H1 (cell line): ENCODE results near the gene RNF133. TPM values are rescaled to one million over a fixed set of nuclear protein-coding genes. Genes with fewer than 3 reads are reported as not detected.
A peak's percentile ranks its signal among the peaks of the same experiment; 100 is the strongest.

ENCODE experiments used
- CTCF ChIA-PET: fragments of 300-600 bp; sonication (Branson Sonifier 250); formaldehyde crosslinking; loops from one replicate; lab custom pipeline; 2021; ENCODE audit not compliant: partially characterized antibody; lab: Charles Lee
- POLR2A ChIA-PET: fragments of 300-600 bp; sonication (Branson Sonifier 250); formaldehyde crosslinking; loops from one replicate; lab custom pipeline; 2021; ENCODE audit warnings: inconsistent platforms; ENCODE audit not compliant: partially characterized antibody; lab: Charles Lee
- DNase-seq, 2 experiments: peaks; one replicate each; pipeline versions ENCODE4 v3.0.0 to v3.0.0-alpha.2; 2010 to 2022; ENCODE audit warnings: low spot score in 2 of 2, low read depth in 1 of 2, mixed read lengths in 1 of 2
- FAIRE-seq: peaks from 2 replicates; lab custom pipeline; 2011; peaks lifted over from hg19 to GRCh38; lab: Jason Lieb, UNC
- H2AFZ ChIP-seq: 2 replicates; pipeline ENCODE4 v1.8.1; 2012; ENCODE audit warnings: low read length, inconsistent platforms
- H2AK5ac ChIP-seq: 2 replicates; pipeline ENCODE4 v1.6.1; 2013; ENCODE audit warnings: low read depth, low read length
- H2BK120ac ChIP-seq: replicated peaks from 2 replicates; pipeline ENCODE3; 2013; ENCODE audit warnings: low read depth, low read length, inconsistent platforms
- H2BK12ac ChIP-seq: 2 replicates; pipeline ENCODE4 v1.6.1; 2013; ENCODE audit warnings: low read depth, low read length
- H2BK15ac ChIP-seq: 2 replicates; pipeline ENCODE4 v1.6.1; 2013; ENCODE audit warnings: low read length
- H2BK20ac ChIP-seq: 2 replicates; pipeline ENCODE4 v1.6.1; 2013; ENCODE audit warnings: low read length
- H2BK5ac ChIP-seq: 2 replicates; pipeline ENCODE4 v1.6.1; 2013; ENCODE audit warnings: low read depth, low read length
- H3K14ac ChIP-seq: 2 replicates; pipeline ENCODE4 v1.6.1; 2013; ENCODE audit warnings: inconsistent platforms; ENCODE audit not compliant: insufficient read length
- H3K18ac ChIP-seq: 2 replicates; pipeline ENCODE4 v1.6.1; 2013; ENCODE audit warnings: low read length; ENCODE audit errors: extremely low read depth
- H3K23ac ChIP-seq: 2 replicates; pipeline ENCODE4 v1.6.1; 2013; ENCODE audit warnings: inconsistent platforms; ENCODE audit not compliant: insufficient read length
- H3K23me2 ChIP-seq: 2 replicates; pipeline ENCODE4 v1.6.1; 2013; ENCODE audit warnings: low read depth, low read length
- H3K27ac ChIP-seq: 2 replicates; pipeline ENCODE4 v1.6.1; 2011; ENCODE audit warnings: low read depth, low read length, inconsistent platforms
- H3K27me3 ChIP-seq, 4 experiments: replicated peaks in 1 of 4; 1 replicate in 1 of 4; 2 replicates in 3 of 4; pipeline versions ENCODE4 v1.6.1 to v1.8.1; 2011 to 2013; ENCODE audit warnings: low read length in 3 of 4, mild to moderate bottlenecking in 3 of 4, inconsistent platforms in 2 of 4, mixed read lengths in 2 of 4, moderate library complexity in 1 of 4; ENCODE audit not compliant: control insufficient read depth in 3 of 4, insufficient read depth in 3 of 4; ENCODE audit errors: extremely low read depth in 1 of 4
- H3K36me3 ChIP-seq, 4 experiments: 2 replicates each; pipeline versions ENCODE4 v1.6.1 to v1.8.1; 2011 to 2013; ENCODE audit warnings: mild to moderate bottlenecking in 4 of 4, low read length in 3 of 4, moderate library complexity in 2 of 4, control low read depth in 1 of 4, inconsistent platforms in 1 of 4; ENCODE audit not compliant: insufficient read depth in 4 of 4, control insufficient read depth in 2 of 4
- H3K4ac ChIP-seq: replicated peaks from 2 replicates; pipeline ENCODE3; 2013; ENCODE audit warnings: low read length, low read depth, mixed read lengths, inconsistent platforms; ENCODE audit not compliant: insufficient read length
- H3K4me1 ChIP-seq, 4 experiments: replicated peaks in 1 of 4; 1 replicate in 1 of 4; 2 replicates in 3 of 4; pipeline versions ENCODE4 v1.6.1 to v1.8.1; 2011 to 2013; ENCODE audit warnings: low read length in 3 of 4, inconsistent platforms in 2 of 4, mixed read lengths in 1 of 4; ENCODE audit not compliant: insufficient read depth in 4 of 4, control insufficient read depth in 3 of 4
- H3K4me2 ChIP-seq, 2 experiments: 2 replicates each; pipeline versions ENCODE4 v1.6.1 to v1.8.1; 2011 to 2013; ENCODE audit warnings: low read depth in 2 of 2, low read length in 2 of 2, control low read depth in 1 of 2, inconsistent platforms in 1 of 2, mild to moderate bottlenecking in 1 of 2; ENCODE audit not compliant: insufficient read depth in 1 of 2
- H3K4me3 ChIP-seq, 4 experiments: fragments of 200-600, 300-600 bp in 1 of 4; sonication (generic), shearing (Covaris generic), sonication (Bioruptor Twin) in 1 of 4; 2 replicates each; pipeline versions ENCODE4 v1.5.1 to v1.8.1; 2011 to 2016; ENCODE audit warnings: low read length in 4 of 4, low read depth in 3 of 4, control low read depth in 2 of 4, inconsistent platforms in 2 of 4, mild to moderate bottlenecking in 2 of 4, mixed read lengths in 1 of 4, moderate library complexity in 1 of 4; ENCODE audit not compliant: insufficient read depth in 2 of 4; ENCODE audit errors: extremely low read depth in 1 of 4
- H3K56ac ChIP-seq: replicated peaks from 2 replicates; pipeline ENCODE3; 2013; ENCODE audit warnings: low read depth, mild to moderate bottlenecking, mixed read lengths, low read length, inconsistent platforms; ENCODE audit not compliant: insufficient read length
- H3K79me1 ChIP-seq: 2 replicates; pipeline ENCODE4 v1.6.1; 2013; ENCODE audit warnings: low read depth, low read length, control low read depth
- H3K79me2 ChIP-seq, 2 experiments: 2 replicates each; pipeline versions ENCODE4 v1.6.1 to v1.8.1; 2012 to 2013; ENCODE audit warnings: low read length in 2 of 2, mild to moderate bottlenecking in 2 of 2, inconsistent platforms in 1 of 2; ENCODE audit not compliant: insufficient read depth in 2 of 2, control insufficient read depth in 1 of 2
- H3K9ac ChIP-seq, 4 experiments: replicated peaks in 1 of 4; 1 replicate in 1 of 4; 2 replicates in 3 of 4; pipeline versions ENCODE4 v1.6.1 to v1.8.1; 2011 to 2013; ENCODE audit warnings: low read depth in 3 of 4, low read length in 3 of 4, control low read depth in 2 of 4, mild to moderate bottlenecking in 2 of 4, moderate library complexity in 2 of 4, inconsistent platforms in 1 of 4; ENCODE audit errors: extremely low read depth in 1 of 4
- H3K9me3 ChIP-seq, 2 experiments: 2 replicates each; pipeline versions ENCODE4 v1.6.1 to v1.8.1; 2012 to 2013; ENCODE audit warnings: mild to moderate bottlenecking in 2 of 2, moderate library complexity in 2 of 2, control low read depth in 1 of 2, inconsistent platforms in 1 of 2, low read depth in 1 of 2, low read length in 1 of 2, mixed read lengths in 1 of 2; ENCODE audit not compliant: insufficient read depth in 2 of 2
- H4K20me1 ChIP-seq, 2 experiments: replicated peaks in 1 of 2; 2 replicates each; pipeline versions ENCODE3 to v1.8.1; 2011 to 2013; ENCODE audit warnings: inconsistent platforms in 2 of 2, low read length in 2 of 2, mild to moderate bottlenecking in 1 of 2; ENCODE audit not compliant: insufficient read depth in 2 of 2, control insufficient read depth in 1 of 2
- H4K5ac ChIP-seq: 2 replicates; pipeline ENCODE4 v1.6.1; 2013; ENCODE audit warnings: low read length, low read depth, mixed read lengths, inconsistent platforms; ENCODE audit not compliant: insufficient read length
- H4K8ac ChIP-seq: 2 replicates; pipeline ENCODE4 v1.8.0; 2013; ENCODE audit warnings: mild to moderate bottlenecking, moderate library complexity, low read length, inconsistent platforms; ENCODE audit not compliant: insufficient read depth; ENCODE audit errors: extremely low read depth
- H4K91ac ChIP-seq: replicated peaks from 2 replicates; pipeline ENCODE3; 2013; ENCODE audit warnings: low read length, mixed read lengths, inconsistent platforms; ENCODE audit not compliant: insufficient read length
- BRCA1 ChIP-seq: IDR thresholded peaks from 2 replicates; pipeline ENCODE4 v1.6.1; 2012; ENCODE audit warnings: low read depth, low read length, improper control_type of control experiment
- CHD2 ChIP-seq: IDR thresholded peaks from 2 replicates; pipeline ENCODE4 v1.6.1; 2012; ENCODE audit warnings: low read length, improper control_type of control experiment
- EP300 ChIP-seq, 2 experiments: IDR thresholded peaks; 1 replicate in 1 of 2; 2 replicates in 1 of 2; pipeline ENCODE4 v1.6.1; 2011 to 2012; ENCODE audit warnings: low read depth in 2 of 2, low read length in 2 of 2, mild to moderate bottlenecking in 2 of 2, borderline replicate concordance in 1 of 2, inconsistent platforms in 1 of 2, moderate library complexity in 1 of 2
- EZH2 ChIP-seq: fragments of 200-600 bp; sonication (generic); IDR thresholded peaks from 2 replicates; pipeline ENCODE4 v1.7.1; 2012; ENCODE audit warnings: low read depth, mild to moderate bottlenecking, moderate library complexity, low read length, inconsistent platforms; ENCODE audit not compliant: severe bottlenecking
- GABPA ChIP-seq: IDR thresholded peaks from 2 replicates; pipeline ENCODE4 v1.6.1; 2011; ENCODE audit warnings: mild to moderate bottlenecking, low read length, moderate library complexity, borderline replicate concordance; ENCODE audit not compliant: insufficient read depth
- GTF2F1 ChIP-seq: IDR thresholded peaks from 2 replicates; pipeline ENCODE4 v1.6.1; 2012; ENCODE audit warnings: low read depth, low read length, improper control_type of control experiment, borderline replicate concordance
- NRF1 ChIP-seq: IDR thresholded peaks from 2 replicates; pipeline ENCODE4 v1.6.1; 2011; ENCODE audit warnings: mild to moderate bottlenecking, low read depth, low read length, improper control_type of control experiment
- SP1 ChIP-seq: IDR thresholded peaks from 2 replicates; pipeline ENCODE4 v1.6.1; 2011; ENCODE audit warnings: low read depth, low read length
- SRF ChIP-seq: IDR thresholded peaks from 2 replicates; pipeline ENCODE4 v1.6.1; 2011; ENCODE audit warnings: mild to moderate bottlenecking, low read depth, low read length, moderate library complexity
- TAF1 ChIP-seq: IDR thresholded peaks from 2 replicates; pipeline ENCODE4 v1.6.1; 2011; ENCODE audit warnings: mild to moderate bottlenecking, low read depth, low read length
- TEAD4 ChIP-seq: IDR thresholded peaks from 2 replicates; pipeline ENCODE4 v1.6.1; 2012; ENCODE audit warnings: low read depth, low read length, inconsistent platforms, mixed read lengths
- YY1 ChIP-seq: IDR thresholded peaks from 2 replicates; pipeline ENCODE4 v1.6.1; 2011; ENCODE audit warnings: low read depth, mild to moderate bottlenecking, low read length
- WGBS, 2 experiments: shearing (Covaris generic) in 1 of 2; methylation state at CpG; one replicate each; pipeline versions ENCODE4 v1.1.6 to v1.1.7; 2013 to 2015; ENCODE audit warnings: low lambda C conversion rate in 2 of 2, mixed read lengths in 2 of 2, inconsistent platforms in 1 of 2, low coverage in 1 of 2, missing lambda C conversion rate in 1 of 2; ENCODE audit not compliant: insufficient replicate concordance in 2 of 2, insufficient coverage in 1 of 2, insufficient read length in 1 of 2; ENCODE audit errors: extremely low coverage in 1 of 2, missing lambda C conversion rate in 1 of 2; 5-methylcytosine and 5-hydroxymethylcytosine counted together
- polyA plus RNA-seq, 7 experiments: library from polyadenylated mRNA; depleted of rRNA in 3 of 7; stranded (reverse) in 5 of 7; unstranded in 2 of 7; fragments of >200 nt in 5 of 7; fragments of 200-250 nt in 2 of 7; gene quantifications; 1 replicate in 5 of 7; 2 replicates in 1 of 7; 4 replicates in 1 of 7; pipeline versions ENCODE4 v1.2.1 to v1.2.3, GENCODE V29; 2011 to 2013; ENCODE audit warnings: missing spikeins in 2 of 7, mixed read lengths in 2 of 7
- total RNA-seq: library from RNA; stranded (reverse); fragmentation: NEBNext Ultra II Directional; extraction: Animal tissue kit (Norgen Biotek cat#: 25700); gene quantifications from 2 replicates; pipeline ENCODE4 v1.2.1, GENCODE V29; 2021

RNF133 gene
- total and polyA plus RNA-seq, 2 of the 8 experiments (the other 6 are each of a cell fraction or from before 2014, with no cell fraction given) = 0.09 to 0.39 TPM

GRCh38 chr7:122682815-122683550 is 15.9 kb downstream of the RNF133 start:
- Histone ChIP-seq H3K23ac (no peak overlapping the region), H3K18ac (peak overlapping the region; percentile 57; the same call in 1 of the 2 replicates), H3K4ac (no peak overlapping the region), H3K4me2 (no peak overlapping the region), H3K36me3 (no peaks in the 10 kb centered on the region), H3K9ac (no peak overlapping the region), H3K9me3 (no peaks in the 10 kb centered on the region), H4K8ac (no peak overlapping the region), H2BK12ac (peak overlapping the region; percentile 95), H2AK5ac (peak overlapping the region; percentile 71; the same call in 1 of the 2 replicates), H3K79me1 (no peaks in the 10 kb centered on the region), H2BK20ac (peak overlapping the region; percentile 9; the same call in 1 of the 2 replicates), H4K5ac (no peak overlapping the region), H2BK120ac (peak overlapping the region; percentile 69), H3K4me1 (peaks cover 4 to 29% (median 19%) of the 10 kb centered on the region in 4 experiments), H2BK5ac (peak overlapping the region; percentile 3; the same call in 1 of the 2 replicates), H2AFZ (no peak overlapping the region), H3K14ac (no peak overlapping the region), H3K56ac (no peak overlapping the region), H2BK15ac (peak overlapping the region; percentile 93; the same call in 1 of the 2 replicates), H3K27ac (no peak overlapping the region), H3K4me3 (no peak overlapping the region), H4K91ac (peak overlapping the region; percentile 62), H3K27me3 (no peaks in the 10 kb centered on the region), H4K20me1 (no peaks in the 10 kb centered on the region), H3K79me2 (no peaks in the 10 kb centered on the region), H3K23me2 (no peaks in the 10 kb centered on the region)
- WGBS, 2 experiments = 86 to 100% methylated on average over 1 to 8 of the region's 8 CpGs
- ChIA-PET CTCF (interaction anchor here (0.9 to 1.4 kb wide), 5 partner anchors 14 to 471 kb away, joined by 3 read pairs; no protein-coding TSS in a partner anchor), POLR2A (interaction anchor here (0.7 kb wide), 1 partner anchor 11 kb away, joined by 4 read pairs; no protein-coding TSS in a partner anchor)
- FAIRE-seq (no peak), DNase-seq (no peak)
- TF ChIP-seq GTF2F1 (no peak), NRF1 (no peak), YY1 (no peak), TEAD4 (no peak), TAF1 (no peak), CHD2 (no peak), GABPA (no peak), EZH2 (no peak), EP300 (IDR thresholded peaks at IDR 0.05; ENCODE audit: borderline replicate concordance in 1 of 2, low read depth in 2 of 2, low read length in 2 of 2) (no peak), SRF (no peak), SP1 (no peak), BRCA1 (no peak)
